SU-DHL-6 (cell line): ENCODE data around the gene MBTD1.

Source experiments
- H2AFZ ChIP-seq: fragments of 200-600 bp; sonication (generic); 2 replicates; pipeline ENCODE4 v1.6.1; 2014; ENCODE audit warnings: low read depth, mild to moderate bottlenecking, moderate library complexity, mixed read lengths, antibody characterized with exemption, low read length; ENCODE audit not compliant: severe bottlenecking
- H3F3A ChIP-seq: fragments of 200-600 bp; shearing (Covaris generic); 2 replicates; pipeline ENCODE4 v1.6.0; 2016; ENCODE audit warnings: antibody characterized with exemption, mild to moderate bottlenecking; ENCODE audit not compliant: insufficient read depth
- H3K27ac ChIP-seq: fragments of 200-600 bp; sonication (generic); 2 replicates; pipeline ENCODE4 v1.5.1; 2016; ENCODE audit warnings: low read depth, mild to moderate bottlenecking, low read length, moderate library complexity, mixed read lengths
- H3K27me3 ChIP-seq: fragments of 200-600 bp; sonication (generic), shearing (Covaris generic); 2 replicates; pipeline ENCODE4 v1.6.0; 2014; ENCODE audit warnings: mild to moderate bottlenecking, low read length
- H3K36me3 ChIP-seq: fragments of 200-600 bp; sonication (generic); 2 replicates; pipeline ENCODE4 v1.6.1; 2014; ENCODE audit warnings: mild to moderate bottlenecking, low read length, mixed read lengths
- H3K4me2 ChIP-seq: fragments of 300-600, 200-600 bp; shearing (Covaris generic), sonication (generic); 2 replicates; pipeline ENCODE4 v1.6.0; 2014; ENCODE audit warnings: low read length, low read depth, mild to moderate bottlenecking; ENCODE audit not compliant: poor library complexity, severe bottlenecking
- H3K4me3 ChIP-seq: fragments of 200-600 bp; sonication (generic); 2 replicates; pipeline ENCODE4 v1.5.1; 2014; ENCODE audit warnings: antibody characterized with exemption, low read length, mild to moderate bottlenecking, mixed read lengths; ENCODE audit not compliant: insufficient read depth, poor library complexity, severe bottlenecking
- H3K79me2 ChIP-seq: fragments of 200-600 bp; sonication (generic); 2 replicates; pipeline ENCODE4 v1.6.1; 2014; ENCODE audit warnings: mild to moderate bottlenecking, low read length, moderate library complexity; ENCODE audit not compliant: insufficient read depth
- H3K9ac ChIP-seq: fragments of 200-600 bp; sonication (generic); 2 replicates; pipeline ENCODE4 v1.7.0; 2014; ENCODE audit warnings: mild to moderate bottlenecking, low read length
- H3K9me2 ChIP-seq: fragments of 200-600 bp; sonication (generic); replicated peaks from 2 replicates; pipeline ENCODE4 v1.6.1; 2014; ENCODE audit warnings: low read length; ENCODE audit not compliant: insufficient read depth
- H3K9me3 ChIP-seq: fragments of 200-600 bp; sonication (generic); 2 replicates; pipeline ENCODE4 v1.6.1; 2014; ENCODE audit warnings: low read length, mixed read lengths; ENCODE audit not compliant: insufficient read depth
- H4K20me1 ChIP-seq: fragments of 200-600 bp; sonication (generic); 2 replicates; pipeline ENCODE4 v1.6.1; 2014; ENCODE audit warnings: low read depth, mild to moderate bottlenecking, antibody characterized with exemption, low read length, moderate library complexity, mixed read lengths
- CTCF ChIP-seq: fragments of 200-600 bp; sonication (generic); IDR thresholded peaks from one replicate; pipeline ENCODE4 v1.5.1; 2017; ENCODE audit warnings: antibody characterized with exemption, mild to moderate bottlenecking, low read length, moderate library complexity; ENCODE audit not compliant: insufficient read depth, poor library complexity, severe bottlenecking
- EZH2phosphoT487 ChIP-seq: fragments of 200-600 bp; sonication (generic), shearing (Covaris generic); conservative IDR thresholded peaks from 2 replicates; pipeline ENCODE4 v1.6.1; 2018; ENCODE audit warnings: mild to moderate bottlenecking, antibody characterized with exemption, low read length, moderate library complexity, mixed read lengths

Gene MBTD1

GRCh38 chr17:51259564-51260236 lies at the start of gene MBTD1:
Gene MBTD1 (minus strand): TSS chr17:51260049. CDS start chr17:51225161, 34,888 bp downstream.
- TF ChIP-seq EZH2phosphoT487, result no peak
- no peak for TF ChIP-seq CTCF
- H3K27ac ChIP-seq, result peak within 1 kb of the TSS; percentile 80
- peaks cover 93% of the 10 kb centered on the region for H3K79me2 ChIP-seq
- no peaks in the 10 kb centered on the region for H3K27me3 ChIP-seq
- H3K36me3 ChIP-seq, result peaks cover 11% of the 10 kb centered on the region
- H3K9me3 ChIP-seq, result no peaks in the 10 kb centered on the region
- peak within 1 kb of the TSS; percentile 73 for H3K4me2 ChIP-seq
- H3K9ac ChIP-seq, result peak within 1 kb of the TSS; percentile 86
- peak within 1 kb of the TSS; percentile 81 for H3K4me3 ChIP-seq
- H3K9me2 ChIP-seq, result no peaks in the 10 kb centered on the region
- peaks cover 8% of the 10 kb centered on the region; the same call in 1 of the 2 replicates for H3F3A ChIP-seq
- no peaks in the 10 kb centered on the region; the same call in 1 of the 2 replicates for H4K20me1 ChIP-seq
- peak within 1 kb of the TSS; percentile 39 for H2AFZ ChIP-seq

GRCh38 chr17:51305182-51305581 lies 45.3 kb upstream of the MBTD1 start:
- H3K36me3 ChIP-seq, result no peaks in the 10 kb centered on the region
- no peak overlapping the region for H3K4me3 ChIP-seq
- H3K4me2 ChIP-seq, result no peak overlapping the region
- H2AFZ ChIP-seq, result no peak overlapping the region
- TF ChIP-seq EZH2phosphoT487 (no peak), CTCF (no peak)
- H3K9ac ChIP-seq, result no peak overlapping the region
- no peaks in the 10 kb centered on the region for H3K27me3 ChIP-seq
- no peak overlapping the region for H3K27ac ChIP-seq
- H3K79me2 ChIP-seq, result no peaks in the 10 kb centered on the region
- H4K20me1 ChIP-seq, result no peaks in the 10 kb centered on the region
- no peaks in the 10 kb centered on the region for H3F3A ChIP-seq
- H3K9me3 ChIP-seq, result no peaks in the 10 kb centered on the region
- H3K9me2 ChIP-seq, result no peaks in the 10 kb centered on the region

- H3K27ac ChIP-seq, result no peak overlapping the region
These were observed 40.0 kb upstream of the MBTD1 start for GRCh38 chr17:51299859-51300258.

More at GRCh38 chr17:51299859-51300258, 40.0 kb upstream of the MBTD1 start:
- Histone ChIP-seq H3K9me2 (no peaks in the 10 kb centered on the region), H3K27me3 (no peaks in the 10 kb centered on the region), H3K4me3 (no peak overlapping the region), H2AFZ (no peak overlapping the region), H3F3A (no peaks in the 10 kb centered on the region), H3K9ac (no peak overlapping the region), H3K4me2 (no peak overlapping the region), H3K79me2 (no peaks in the 10 kb centered on the region), H4K20me1 (no peaks in the 10 kb centered on the region), H3K36me3 (no peaks in the 10 kb centered on the region), H3K9me3 (no peaks in the 10 kb centered on the region)
- TF ChIP-seq CTCF (no peak), EZH2phosphoT487 (no peak)
